ENCODE measurements around the gene EEF1A2. TPM values are rescaled to one million over a fixed set of nuclear protein-coding genes. Genes with fewer than 3 reads are reported as not detected.

EEF1A2 gene
- total RNA-seq, 4 donors from 2014 or later, result 1.1 to 1.5 TPM; not detected in 2

GRCh38 chr20:63543131-63543530, 44.2 kb upstream of the EEF1A2 start:
- TF ChIP-seq POLR2A (IDR thresholded peaks at IDR 0.05), result no peak
- Histone ChIP-seq H3K27ac (no peak overlapping the region), H3K36me3 (no peaks in the 10 kb centered on the region), H3K4me1 (no peaks in the 10 kb centered on the region), H3K9me3 (no peaks in the 10 kb centered on the region), H3K27me3 (no peaks in the 10 kb centered on the region), H3K4me3 (no peak overlapping the region)
- no peak for DNase-seq
- intact Hi-C loops (cut with DNase I; ENCODE audit: low total_unique reads), result no loop called here

GRCh38 chr20:63542696-63543095, 43.8 kb upstream of the EEF1A2 start:
- Histone ChIP-seq H3K27me3 (peaks cover 0 to under 1% of the 10 kb centered on the region in 2 donors), H3K9me3 (no peaks in the 10 kb centered on the region), H3K36me3 (no peaks in the 10 kb centered on the region), H3K4me1 (no peaks in the 10 kb centered on the region), H3K27ac (no peak overlapping the region), H3K4me3 (no peak overlapping the region)
- intact Hi-C loops (cut with DNase I; ENCODE audit: low total_unique reads), result no loop called here
- no peak for DNase-seq
- TF ChIP-seq POLR2A (IDR thresholded peaks at IDR 0.05) (no peak), CTCF (IDR thresholded peaks at IDR 0.05) (no peak)

- H3K9me3 ChIP-seq, result no peaks in the 10 kb centered on the region
- intact Hi-C loops (cut with DNase I; ENCODE audit: low total_unique reads), result no loop called here
- DNase-seq, result no peak
- no peaks in the 10 kb centered on the region for H3K36me3 ChIP-seq
- H3K27me3 ChIP-seq, result peaks cover 6% of the 10 kb centered on the region in 2 donors
- H3K4me3 ChIP-seq, result no peak overlapping the region
- TF ChIP-seq POLR2A (IDR thresholded peaks at IDR 0.05) (no peak), CTCF (IDR thresholded peaks at IDR 0.05) (no peak)
- no peaks in the 10 kb centered on the region for H3K4me1 ChIP-seq
- no peak overlapping the region for H3K27ac ChIP-seq
These were observed 43.2 kb upstream of the EEF1A2 start for GRCh38 chr20:63542031-63542559.

- Histone ChIP-seq H3K4me3 (no peak overlapping the region), H3K27me3 (peaks cover 7 to 11% of the 10 kb centered on the region in 2 donors), H3K36me3 (no peaks in the 10 kb centered on the region), H3K9me3 (no peaks in the 10 kb centered on the region), H3K4me1 (no peaks in the 10 kb centered on the region), H3K27ac (no peak overlapping the region)
- intact Hi-C loops (cut with DNase I; ENCODE audit: low total_unique reads), result no loop called here
- DNase-seq, result no peak
- TF ChIP-seq CTCF (IDR thresholded peaks at IDR 0.05) (no peak), POLR2A (IDR thresholded peaks at IDR 0.05) (no peak)
These were observed 42.5 kb upstream of the EEF1A2 start for GRCh38 chr20:63541371-63541770.

- intact Hi-C loops (cut with DNase I; ENCODE audit: low total_unique reads), result no loop called here
- TF ChIP-seq CTCF (IDR thresholded peaks at IDR 0.05) (no peak), POLR2A (IDR thresholded peaks at IDR 0.05) (no peak)
- no peaks in the 10 kb centered on the region for H3K36me3 ChIP-seq
- DNase-seq, result no peak
- H3K4me1 ChIP-seq, result no peaks in the 10 kb centered on the region
- peaks cover 7 to 12% of the 10 kb centered on the region in 2 donors for H3K27me3 ChIP-seq
- H3K4me3 ChIP-seq, result no peak overlapping the region
- H3K27ac ChIP-seq, result no peak overlapping the region
- H3K9me3 ChIP-seq, result no peaks in the 10 kb centered on the region
These were observed 41.7 kb upstream of the EEF1A2 start for GRCh38 chr20:63540417-63541186.

All from uterus (tissue), 4 donors.